Right ventricle myocardium superior (tissue), 1 donor: ENCODE measurements around the gene PAQR5. TPM values are rescaled to one million over a fixed set of nuclear protein-coding genes. Genes with fewer than 3 reads are reported as not detected.
"Not testable (repeated sequence)": the region's sequence is repeated elsewhere in the genome, so short reads cannot be mapped to it uniquely, and the experiment has no call there.

Source experiments
- ATAC-seq: fragments of 200-7000 bp; cut with Tn5 transposase; one replicate; pipeline ENCODE4 v1.9.1; 2020; ENCODE audit warnings: mild to moderate bottlenecking; ENCODE audit not compliant: poor library complexity
- DNase-seq: peaks from one replicate; pipeline ENCODE4 v3.0.0-alpha.2; 2020
- intact Hi-C: fragments of 100-400 bp; cut with DNase I; formaldehyde crosslinking; loops from one replicate; pipeline ENCODE4 v1.11.2; 2022
- total RNA-seq: library from RNA; stranded (reverse); fragmentation: NEBNext Ultra II Directional; extraction: Animal tissue kit (Norgen Biotek cat#: 25700); gene quantifications from one replicate; pipeline ENCODE4 v1.2.1, GENCODE V29; 2021
- donor health status: DM: no; HTN: yes; CAD: no; lungs with severe emphysema.

PAQR5 gene
- total RNA-seq, 1 donor from 2014 or later: 0.73 TPM

GRCh38 chr15:69339214-69339543 is 40.5 kb downstream of the PAQR5 start:
- ATAC-seq, DNase-seq, intact Hi-C loops: not testable (repeated sequence)

DNA sequence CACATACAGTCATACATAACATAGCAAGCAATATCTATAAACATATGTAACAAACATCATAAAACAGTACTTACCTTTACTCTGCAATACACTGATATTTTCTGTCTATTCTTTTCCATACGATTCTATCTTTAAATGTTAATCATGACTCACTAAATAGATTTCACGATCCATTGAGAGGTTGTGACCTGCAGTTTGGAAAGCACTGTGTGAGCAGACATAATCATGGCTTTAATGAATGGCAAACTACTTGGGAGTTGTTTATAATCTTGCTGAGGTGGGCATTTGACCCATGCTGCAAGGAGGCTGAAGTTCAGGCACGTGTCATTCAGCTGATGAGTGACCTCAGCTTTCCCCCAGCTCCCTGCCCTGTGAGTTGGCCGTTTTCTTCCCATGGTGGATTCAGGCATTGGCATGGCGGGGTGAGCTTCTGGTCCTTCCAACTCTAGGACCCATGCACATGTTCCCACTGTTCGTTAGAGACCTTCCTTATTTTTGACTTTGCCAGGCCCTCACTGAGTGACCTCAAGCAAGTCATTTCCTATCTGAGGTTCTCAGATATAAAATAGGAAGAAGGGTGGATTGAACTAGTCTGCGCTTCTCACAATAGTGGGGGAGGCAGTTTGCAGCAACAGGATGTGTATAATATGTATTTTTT is 41.7 kb downstream of the PAQR5 start:
- no peak for ATAC-seq
- no peak for DNase-seq
- intact Hi-C loops: no loop called here

DNA sequence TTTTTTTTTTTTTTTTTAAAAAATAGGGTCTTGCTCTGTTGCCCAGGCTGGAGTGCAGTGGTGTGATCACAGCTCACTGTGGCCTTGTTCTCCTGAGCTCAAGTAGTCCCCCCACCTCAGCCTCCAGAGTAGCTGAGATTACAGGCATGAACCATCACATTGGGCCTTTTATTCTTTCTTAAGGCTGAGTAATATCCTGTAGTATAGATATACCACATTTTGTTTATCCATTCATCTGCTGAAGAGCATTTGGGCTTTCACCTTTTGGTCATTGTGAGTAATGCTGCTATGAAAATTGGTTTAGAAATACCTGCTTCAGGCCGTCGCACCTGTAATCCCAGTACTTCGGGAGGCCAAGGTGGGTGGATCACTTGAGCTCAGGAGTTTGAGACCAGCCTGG is 42.6 kb downstream of the PAQR5 start:
- intact Hi-C loops: no loop called here
- DNase-seq (no peak), ATAC-seq (no peak)

GRCh38 chr15:69342460-69343076 is 43.9 kb downstream of the PAQR5 start:
- intact Hi-C loops: no loop called here
- DNase-seq (no peak), ATAC-seq (no peak)

- ATAC-seq (no peak), DNase-seq (no peak)
- intact Hi-C loops: no loop called here
Observed at GRCh38 chr15:69343133-69343532, 44.4 kb downstream of the PAQR5 start.

DNA sequence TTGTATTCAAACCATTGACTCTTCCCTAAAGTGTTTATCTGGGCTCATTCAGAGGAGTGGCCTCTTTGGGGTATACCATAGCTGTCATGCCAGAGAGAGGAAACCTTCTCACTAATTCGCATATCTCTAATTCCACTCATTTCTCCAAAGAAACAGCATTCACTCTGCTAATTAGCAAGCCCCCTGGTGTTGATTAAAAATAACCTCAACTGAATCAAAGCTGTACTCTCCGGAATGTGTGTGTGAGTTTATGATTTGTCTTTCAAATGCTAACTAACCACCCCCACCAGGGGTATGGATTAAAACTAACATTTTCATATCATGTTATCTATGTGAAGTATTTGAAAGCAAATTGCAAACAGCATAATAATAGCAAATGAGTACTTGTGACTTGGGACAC is 45.5 kb downstream of the PAQR5 start:
- DNase-seq: no peak
- ATAC-seq: no peak
- intact Hi-C loops: no loop called here

DNA sequence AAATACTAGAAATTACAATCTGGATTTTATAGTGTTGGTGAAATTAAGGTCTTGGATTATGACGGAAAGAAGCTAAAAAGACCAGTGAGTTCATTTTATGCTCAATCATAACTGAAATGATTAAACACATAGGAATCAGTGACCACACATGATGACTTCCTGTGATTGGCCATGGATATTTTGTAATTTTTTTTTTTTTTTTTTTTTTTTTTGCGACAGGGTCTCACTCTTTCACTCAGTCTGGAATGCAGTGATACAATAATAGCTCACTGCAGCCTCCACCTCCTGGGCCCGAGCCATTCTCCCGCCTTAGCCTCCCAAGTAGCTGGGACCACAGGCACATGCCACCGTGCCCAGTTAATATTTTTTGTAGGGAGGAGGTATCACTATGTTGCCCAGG is 47.4 kb downstream of the PAQR5 start:
- no peak for ATAC-seq
- intact Hi-C loops: no loop called here

DNA sequence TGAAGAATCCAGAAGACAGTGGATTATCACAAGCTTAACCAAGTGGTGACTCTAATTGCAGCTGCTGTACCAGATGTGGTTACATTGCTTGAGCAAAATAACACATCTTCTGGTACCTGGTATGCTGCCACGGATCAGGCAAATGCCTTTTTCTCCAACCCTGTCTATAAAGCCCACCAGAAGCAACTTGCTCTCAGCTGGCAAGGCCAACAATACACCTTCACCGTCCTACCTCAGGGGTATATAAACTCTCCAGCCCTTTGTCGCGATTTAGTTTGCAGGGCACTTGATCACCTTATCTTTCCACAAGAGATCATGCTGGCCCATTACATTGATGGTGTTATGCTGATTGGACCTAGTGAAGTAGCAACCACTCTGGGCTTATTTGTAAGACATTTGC is 52.6 kb downstream of the PAQR5 start:
- ATAC-seq (no peak), DNase-seq (no peak)
- intact Hi-C loops: no loop called here

More for the DNA sequence above, 47.4 kb downstream of the PAQR5 start:
- DNase-seq: no peak

DNA sequence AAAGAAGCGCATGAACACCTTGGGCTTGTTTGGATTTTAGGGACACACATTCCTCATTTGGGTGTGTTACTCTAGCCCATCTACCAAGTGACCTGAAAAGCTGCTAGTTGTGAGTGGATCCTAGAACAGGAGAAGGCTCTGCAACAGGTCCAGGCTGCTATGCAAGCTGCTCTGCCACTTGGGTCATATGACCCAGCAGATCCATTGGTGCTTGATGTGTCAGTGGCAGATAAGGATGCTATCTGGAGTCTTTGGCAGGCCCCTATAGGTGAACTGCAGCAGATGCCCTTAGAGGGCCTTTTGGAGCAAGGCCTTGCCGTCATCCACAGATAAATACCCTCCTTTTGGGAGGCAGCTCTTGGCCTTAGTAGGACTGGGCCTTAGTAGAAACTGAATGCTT is 53.2 kb downstream of the PAQR5 start:
- no peak for ATAC-seq

DNA sequence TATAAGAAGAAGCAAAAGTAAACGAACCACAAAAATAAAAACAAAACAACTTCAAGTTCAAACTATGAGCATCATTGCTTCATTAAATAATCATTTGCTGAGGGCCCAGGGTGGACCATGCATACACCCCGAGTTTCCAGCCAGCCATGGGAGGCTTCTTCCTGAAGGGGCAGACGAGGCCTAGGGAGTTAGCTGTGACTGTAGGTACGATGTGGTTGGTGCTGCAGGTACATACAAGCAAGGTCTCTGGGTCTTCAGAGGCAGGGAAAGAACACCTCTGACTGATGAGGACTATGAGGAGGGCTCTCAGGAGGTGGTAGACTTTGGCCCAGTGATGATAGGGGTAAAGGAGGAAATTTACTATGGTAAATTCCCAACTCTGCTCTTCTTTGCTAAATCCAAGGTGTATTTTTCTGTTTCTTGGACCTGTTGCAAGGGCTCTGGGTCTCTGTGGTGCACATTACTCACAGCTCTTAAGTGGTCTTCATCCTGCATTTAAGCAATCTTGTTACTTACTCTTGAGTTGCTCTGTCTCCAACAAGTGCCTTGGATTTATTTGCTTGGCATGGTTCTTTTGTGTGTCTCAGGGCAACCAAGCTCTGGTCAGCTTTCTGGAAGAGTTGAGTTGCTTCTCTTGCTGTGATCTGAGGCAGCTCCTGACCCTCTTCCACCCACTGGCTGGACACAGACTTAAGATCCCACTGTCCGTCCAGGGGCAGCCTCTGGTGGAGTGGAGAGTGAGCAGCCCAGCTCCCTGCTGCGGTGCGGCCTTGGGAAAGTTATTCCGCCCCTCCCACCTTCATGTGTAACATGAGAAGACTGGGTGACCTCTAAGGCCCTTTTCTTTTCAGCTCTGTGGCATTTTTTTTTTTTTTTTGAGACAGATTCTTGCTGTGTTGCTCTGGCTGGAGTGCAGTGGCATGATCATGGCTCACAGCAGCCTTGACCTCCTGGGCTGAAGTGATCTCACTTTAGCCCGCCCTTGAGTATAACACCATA is 59.4 kb downstream of the PAQR5 start:
- no peak for DNase-seq
- ATAC-seq: no peak
- intact Hi-C loops: no loop called here

More for the DNA sequence above, 53.2 kb downstream of the PAQR5 start:
- intact Hi-C loops: no loop called here
- no peak for DNase-seq

GRCh38 chr15:69358850-69359249 is 60.1 kb downstream of the PAQR5 start:
- intact Hi-C loops: no loop called here
- ATAC-seq (no peak), DNase-seq (no peak)

- ATAC-seq: no peak
- intact Hi-C loops: no loop called here
- DNase-seq: no peak
Observed at GRCh38 chr15:69359722-69360121, 61.0 kb downstream of the PAQR5 start.

GRCh38 chr15:69360642-69361041 is 61.9 kb downstream of the PAQR5 start:
- intact Hi-C loops: no loop called here
- ATAC-seq (no peak), DNase-seq (no peak)

GRCh38 chr15:69367236-69367635 is 68.5 kb downstream of the PAQR5 start:
- DNase-seq: no peak
- no peak for ATAC-seq
- intact Hi-C loops: no loop called here

DNA sequence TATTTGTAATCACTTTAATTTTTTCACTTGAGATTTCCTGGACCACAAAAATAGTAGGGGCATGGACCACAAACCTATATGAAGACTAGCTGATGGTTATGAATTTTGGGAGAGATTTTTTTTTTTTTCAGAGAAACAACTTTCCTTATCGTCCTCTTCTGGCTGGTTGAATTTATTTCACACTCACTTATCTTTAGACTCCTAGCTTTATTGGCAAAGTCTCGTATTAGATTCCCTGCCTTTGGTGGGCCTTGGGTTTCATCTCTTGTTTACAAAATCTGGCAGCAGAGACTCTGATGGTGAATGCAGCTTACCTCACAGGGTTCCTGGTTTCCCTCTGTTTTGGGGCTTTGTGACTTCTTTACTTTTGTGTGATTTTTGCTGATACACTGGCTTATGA is 70.9 kb downstream of the PAQR5 start:
- intact Hi-C loops: no loop called here
- ATAC-seq (no peak), DNase-seq (no peak)

- DNase-seq: no peak
- intact Hi-C loops: no loop called here
- ATAC-seq: no peak
Observed at GRCh38 chr15:69373406-69373805, 74.7 kb downstream of the PAQR5 start.

- intact Hi-C loops: no loop called here
- ATAC-seq (no peak), DNase-seq (no peak)
Observed at GRCh38 chr15:69375151-69375790, 76.6 kb downstream of the PAQR5 start.

GRCh38 chr15:69377216-69377970 is 78.7 kb downstream of the PAQR5 start:
- DNase-seq: no peak
- ATAC-seq: no peak
- intact Hi-C loops: no loop called here
